Activated T-cell treated with anti-CD3 and anti-CD28 coated beads for 48 hours (primary cell): Measurements from ENCODE around the gene SHF.
A peak's percentile ranks its signal among the peaks of the same experiment; 100 is the strongest.
"Not testable (repeated sequence)": the region's sequence is repeated elsewhere in the genome, so short reads cannot be mapped to it uniquely, and the experiment has no call there.

Experiments
- DNase-seq: peaks from one replicate; pipeline ENCODE4 v3.0.0-alpha.2; 2020; ENCODE audit warnings: low read depth

The SHF gene, protein sequence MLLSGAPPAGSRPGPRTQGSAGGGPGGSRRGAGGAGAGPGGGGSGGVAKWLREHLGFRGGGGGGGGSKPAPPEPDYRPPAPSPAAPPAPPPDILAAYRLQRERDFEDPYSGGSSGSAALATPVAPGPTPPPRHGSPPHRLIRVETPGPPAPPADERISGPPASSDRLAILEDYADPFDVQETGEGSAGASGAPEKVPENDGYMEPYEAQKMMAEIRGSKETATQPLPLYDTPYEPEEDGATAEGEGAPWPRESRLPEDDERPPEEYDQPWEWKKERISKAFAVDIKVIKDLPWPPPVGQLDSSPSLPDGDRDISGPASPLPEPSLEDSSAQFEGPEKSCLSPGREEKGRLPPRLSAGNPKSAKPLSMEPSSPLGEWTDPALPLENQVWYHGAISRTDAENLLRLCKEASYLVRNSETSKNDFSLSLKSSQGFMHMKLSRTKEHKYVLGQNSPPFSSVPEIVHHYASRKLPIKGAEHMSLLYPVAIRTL

DNA sequence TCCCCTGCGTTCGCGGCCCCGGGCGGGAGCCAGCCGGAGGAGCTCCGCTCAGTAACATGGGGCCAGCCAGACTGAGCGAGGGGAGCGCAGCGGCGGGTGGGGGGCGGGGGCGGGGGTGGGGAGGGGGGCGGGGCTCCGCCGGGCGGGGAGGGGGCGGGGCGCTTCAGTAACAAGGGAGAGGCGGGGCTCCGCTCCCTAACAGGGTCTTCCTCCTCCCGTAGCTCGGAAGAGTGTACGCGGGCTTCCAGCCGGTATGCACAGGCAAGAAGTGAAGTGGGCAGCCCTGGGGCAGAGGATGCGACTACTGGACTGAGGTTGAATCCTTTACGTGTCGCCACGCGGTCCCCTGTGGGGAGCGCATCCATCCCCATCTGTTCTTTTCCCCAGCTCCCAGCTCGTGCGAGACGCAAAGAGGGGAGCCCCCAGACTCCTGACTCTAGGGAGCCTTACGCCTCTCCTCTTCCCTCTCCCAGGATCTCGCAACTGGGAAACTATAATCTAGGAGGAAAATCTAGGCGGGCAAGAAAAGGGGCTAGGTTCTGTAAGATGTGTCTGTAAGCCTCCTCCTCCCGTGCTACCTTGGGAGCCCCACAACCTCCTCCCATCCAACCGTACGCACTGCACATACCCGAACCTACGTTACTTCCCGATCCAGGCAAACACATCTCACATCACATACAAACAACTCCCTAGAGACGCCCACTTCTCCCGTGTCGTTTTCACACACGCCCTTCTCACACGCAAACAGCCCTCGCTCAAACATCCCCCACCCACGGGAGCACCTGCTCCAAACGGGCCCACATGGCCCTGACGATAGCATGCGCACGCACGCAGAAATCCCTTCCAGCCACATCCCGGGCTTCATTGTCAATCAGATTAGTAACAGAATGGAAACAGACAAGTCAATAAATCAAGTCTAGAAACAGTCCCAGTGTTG lies at the start of gene SHF:
TSS of gene SHF (minus strand) at position 73 of the 937 bp plus-strand sequence. CDS start at position 58, 15 bp downstream.
- peak; percentile 63 for DNase-seq

DNA sequence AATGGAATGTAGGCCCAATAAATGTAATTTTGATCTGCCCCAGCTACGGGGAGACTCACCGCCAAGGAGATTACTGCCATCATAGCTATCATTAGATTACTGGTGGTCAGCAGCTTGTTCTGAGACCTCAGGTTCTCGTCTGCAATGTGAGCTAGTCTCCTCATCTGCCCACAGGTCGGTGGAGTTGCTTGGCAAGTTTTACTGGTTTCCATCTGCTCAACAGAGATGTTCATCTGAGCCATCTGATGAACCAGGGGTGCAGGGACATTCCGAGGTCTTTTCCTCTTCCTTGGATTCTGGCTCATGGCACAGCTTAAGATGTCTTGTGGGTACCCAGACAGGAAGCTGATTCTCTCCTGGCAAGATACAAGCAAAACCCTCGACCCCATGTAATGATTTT lies 49.0 kb upstream of the SHF start:
- not testable (repeated sequence) for DNase-seq

DNA sequence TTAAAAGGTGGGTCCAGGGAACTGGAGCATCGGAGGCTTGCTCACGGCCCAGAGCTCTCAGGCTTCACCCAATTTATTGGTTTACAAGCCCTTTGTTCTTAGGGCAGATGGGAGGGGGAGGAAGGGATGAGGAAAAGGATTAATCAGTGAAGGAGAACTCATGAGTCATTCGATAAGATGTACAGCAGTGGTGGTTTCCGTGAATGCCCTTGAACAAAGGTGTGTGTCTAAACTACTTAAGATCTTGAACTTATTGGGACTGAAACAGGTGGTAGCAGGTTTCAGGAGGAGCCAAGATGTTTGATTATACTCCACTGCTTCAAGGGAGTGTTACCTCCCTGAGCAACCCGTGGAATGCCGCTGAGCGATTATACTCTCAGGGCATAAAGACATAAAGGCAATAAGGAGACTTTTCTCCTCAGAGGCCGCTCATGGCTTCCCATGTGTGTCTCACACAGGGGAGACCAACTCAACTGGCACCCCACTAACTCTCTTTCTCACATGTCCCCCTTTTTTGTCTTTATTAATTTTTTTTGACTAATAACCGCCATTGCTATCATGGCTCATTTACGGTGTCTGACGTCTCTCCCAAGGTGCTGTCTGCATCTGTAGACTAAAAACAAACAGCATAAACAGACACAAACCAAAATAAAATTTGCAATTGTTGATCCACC lies 46.9 kb upstream of the SHF start:
- DNase-seq, result no peak

DNA sequence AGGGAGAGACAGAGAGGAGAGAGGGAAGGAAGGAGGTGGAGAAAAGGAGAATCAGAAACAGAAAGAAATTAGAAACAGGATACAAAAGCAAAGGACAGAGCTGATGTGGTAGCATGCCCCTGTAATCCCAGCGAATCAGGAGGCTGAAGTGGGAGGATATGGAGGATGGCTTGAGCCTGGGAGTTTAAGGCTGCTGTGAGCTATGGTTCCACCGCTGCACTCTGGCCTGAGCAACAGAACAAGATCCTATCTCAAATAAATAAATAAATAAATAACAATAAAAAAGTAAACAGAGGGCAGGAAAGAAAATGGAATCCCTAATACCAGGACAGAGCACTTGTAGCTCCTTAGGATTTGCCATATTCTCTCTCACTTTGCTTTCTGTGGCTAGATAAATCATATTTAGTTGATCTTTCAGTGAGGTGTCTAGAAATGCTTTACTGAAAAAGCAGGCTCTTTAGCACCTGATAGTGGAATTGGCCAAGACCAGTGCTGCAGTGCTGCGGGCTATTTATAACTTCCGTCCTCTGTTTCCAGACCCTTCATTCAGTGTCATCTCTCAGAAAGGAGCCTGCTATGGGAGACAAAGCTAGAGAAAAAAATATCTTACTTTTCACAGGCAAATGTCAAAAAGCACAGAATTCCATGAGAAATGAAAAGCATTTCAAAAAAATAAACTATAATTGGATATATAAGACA lies 44.2 kb upstream of the SHF start:
- no peak for DNase-seq

DNA sequence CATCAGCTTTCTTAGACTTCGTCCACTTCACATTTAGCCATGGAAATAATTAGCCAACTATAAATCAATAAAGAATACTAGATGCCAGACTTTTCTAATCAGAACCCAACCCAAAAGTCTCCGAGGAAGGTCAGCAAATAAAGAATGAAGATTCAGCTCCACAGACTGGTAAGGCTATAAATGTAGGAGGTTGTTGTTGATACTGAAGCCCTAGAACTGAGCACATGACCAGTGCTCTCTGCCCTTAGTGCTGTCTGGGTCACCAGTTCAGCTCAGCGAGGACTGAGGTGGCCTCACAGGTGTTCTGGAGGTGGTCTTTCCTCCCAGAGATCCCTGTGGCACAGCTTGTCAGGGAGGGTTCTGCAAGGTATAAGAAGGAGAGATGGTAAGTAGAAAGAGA lies 43.4 kb upstream of the SHF start:
- no peak for DNase-seq

DNA sequence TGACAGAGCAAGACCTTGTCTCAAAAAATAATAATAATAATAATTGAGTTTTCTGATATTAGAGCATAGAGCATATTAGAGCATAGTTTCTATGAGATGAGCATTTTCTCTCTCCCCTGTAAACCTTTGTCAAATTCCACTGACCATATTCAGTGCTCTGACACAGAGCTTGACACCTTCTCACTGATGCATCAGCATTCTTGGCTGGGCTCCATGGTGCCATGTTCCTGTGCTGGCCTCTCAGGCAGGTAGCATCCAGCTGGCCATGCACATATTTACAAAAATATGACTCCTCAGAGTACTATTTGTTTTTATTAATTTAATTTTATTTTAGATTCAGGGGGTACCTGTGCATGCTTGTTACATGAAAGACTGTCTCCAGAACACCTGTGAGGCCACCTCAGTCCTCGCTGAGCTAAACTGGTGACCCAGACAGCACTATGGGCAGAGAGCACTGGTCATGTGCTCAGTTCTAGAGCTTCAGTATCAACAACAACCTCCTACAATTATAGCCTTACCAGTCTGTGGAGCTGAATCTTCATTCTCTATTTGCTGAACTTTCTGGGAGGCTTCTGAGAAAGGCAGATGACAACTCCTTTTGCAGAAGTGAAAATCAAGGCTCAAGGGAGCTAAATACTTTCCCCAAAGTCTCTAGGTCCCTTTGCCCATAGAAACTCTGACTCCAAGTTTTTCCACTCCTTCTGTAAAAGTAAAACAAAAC lies 42.6 kb upstream of the SHF start:
- no peak for DNase-seq

DNA sequence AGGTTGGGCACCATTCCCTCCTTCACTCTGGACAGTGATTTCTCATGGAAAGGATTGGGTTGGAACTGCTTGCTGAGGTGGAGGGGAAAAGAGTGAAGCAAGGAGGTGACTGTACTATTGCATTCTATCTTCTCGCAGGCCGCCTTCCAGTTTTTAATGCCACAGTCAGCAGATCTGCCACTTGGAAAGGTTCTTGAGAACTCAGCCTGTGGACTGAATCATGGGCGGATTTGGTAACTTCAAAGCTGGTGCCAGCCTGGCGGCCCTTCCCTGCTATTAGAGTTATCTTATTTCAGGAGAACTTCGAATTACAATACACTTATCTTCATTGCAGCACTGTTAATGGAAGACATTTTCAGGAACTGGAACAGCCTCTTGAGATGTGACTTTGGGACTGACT lies 41.2 kb upstream of the SHF start:
- DNase-seq, result no peak

DNA sequence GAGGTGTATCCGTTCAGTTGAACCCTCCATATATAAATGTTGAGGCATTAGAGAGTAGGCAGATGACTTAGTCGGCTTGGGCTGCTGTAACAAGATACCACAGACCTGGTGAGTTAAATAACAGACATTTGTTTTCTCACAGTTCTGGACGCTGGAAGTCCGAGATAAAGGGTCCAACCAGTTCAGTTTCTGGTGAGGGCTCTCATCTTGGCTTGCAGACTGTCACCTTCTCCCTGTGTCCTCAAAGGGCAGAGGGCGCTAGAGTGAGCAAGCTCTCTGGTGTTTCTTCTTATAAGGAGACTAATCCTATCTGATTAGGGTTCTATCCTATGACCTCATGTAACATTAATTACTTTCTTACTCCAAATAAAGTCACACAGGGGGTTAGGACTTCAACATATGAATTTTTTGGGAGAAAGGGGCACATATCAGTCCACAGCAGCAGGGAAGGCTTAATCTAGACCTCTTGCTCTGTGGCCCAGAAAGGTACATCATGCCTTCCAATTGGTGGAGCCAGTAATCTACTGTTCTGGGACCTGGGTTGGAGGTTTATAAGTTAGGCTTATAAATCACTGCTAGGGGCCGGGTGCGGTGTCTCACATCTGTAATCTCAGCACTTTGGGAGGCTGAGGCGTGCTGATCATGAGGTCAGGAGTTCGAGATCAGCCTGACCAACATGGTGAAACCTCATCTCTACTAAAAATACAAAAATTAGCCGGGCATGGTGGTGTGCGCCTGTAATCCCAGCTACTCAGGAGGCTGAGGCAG lies 37.9 kb upstream of the SHF start:
- DNase-seq, result no peak

DNA sequence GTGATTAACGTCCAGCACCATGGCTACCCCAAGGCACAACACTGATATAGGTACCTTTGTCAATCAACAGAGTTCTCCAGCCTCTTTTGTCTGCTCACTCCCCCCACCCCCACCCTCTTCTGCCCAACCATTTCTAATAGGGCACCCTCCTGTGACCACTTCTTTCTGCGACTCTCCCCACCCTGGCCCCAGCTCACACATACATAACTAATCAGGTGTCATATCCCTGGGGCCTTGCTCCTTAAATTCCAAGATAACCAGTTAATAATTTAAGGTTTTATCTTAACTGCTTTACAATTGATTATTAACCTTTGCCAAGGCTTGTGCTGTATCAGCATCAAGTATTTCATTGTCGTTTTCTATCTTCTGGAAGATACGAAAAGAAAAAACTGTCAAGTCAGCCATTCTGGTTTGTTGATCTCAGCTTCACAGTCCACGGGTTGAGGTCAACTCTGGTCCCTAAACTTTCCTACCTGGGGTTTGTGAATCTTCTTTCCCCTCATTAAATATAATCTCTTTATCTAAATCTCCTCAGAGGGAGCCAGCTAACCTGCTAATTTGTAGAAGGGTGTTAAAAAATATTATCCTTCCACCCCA lies 37.0 kb upstream of the SHF start:
- DNase-seq, result no peak

DNA sequence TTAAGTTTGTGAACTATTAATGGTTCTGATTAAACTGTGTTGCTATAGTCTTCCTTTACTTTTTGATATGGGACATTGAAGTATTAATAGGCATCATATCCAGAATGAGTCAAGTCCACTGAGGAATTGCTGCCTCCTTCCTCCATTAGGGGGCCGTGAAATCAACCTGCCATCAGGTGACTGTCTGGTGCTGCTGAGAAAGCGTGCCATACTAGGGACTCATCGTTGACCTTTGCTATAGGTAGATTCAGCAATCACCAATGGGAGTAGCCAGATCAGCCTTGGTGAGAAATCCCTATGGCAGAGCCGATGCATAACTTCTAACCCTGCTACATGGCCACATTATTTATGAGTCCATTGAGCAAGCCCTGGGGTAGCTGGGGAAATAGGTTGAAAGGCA lies 34.2 kb upstream of the SHF start:
- no peak for DNase-seq

DNA sequence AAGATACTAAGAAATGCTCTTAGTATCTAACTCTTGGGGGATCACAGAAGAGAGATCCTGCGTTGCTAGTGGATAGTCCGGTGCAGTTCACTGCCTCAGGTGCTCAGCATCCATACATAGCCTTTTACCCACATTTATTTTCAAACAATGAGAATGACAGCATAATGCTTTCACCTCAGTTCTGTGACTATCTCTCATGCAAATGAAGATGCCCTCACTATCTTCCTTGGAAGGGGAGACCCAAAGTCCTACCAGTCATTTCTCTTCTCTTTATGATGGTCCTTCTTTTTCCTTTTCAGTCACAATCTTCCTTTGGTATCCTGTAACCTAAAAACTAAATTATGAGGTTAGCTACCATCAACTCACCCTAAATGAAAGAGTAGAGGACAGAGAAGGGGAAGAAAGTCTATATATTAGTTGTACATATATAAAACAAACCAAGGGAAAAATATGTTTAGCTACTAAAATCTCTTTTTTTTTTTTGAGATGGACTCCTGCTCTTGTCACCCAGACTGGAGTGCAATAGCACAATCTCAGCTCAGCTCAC lies 33.4 kb upstream of the SHF start:
- DNase-seq, result no peak

DNA sequence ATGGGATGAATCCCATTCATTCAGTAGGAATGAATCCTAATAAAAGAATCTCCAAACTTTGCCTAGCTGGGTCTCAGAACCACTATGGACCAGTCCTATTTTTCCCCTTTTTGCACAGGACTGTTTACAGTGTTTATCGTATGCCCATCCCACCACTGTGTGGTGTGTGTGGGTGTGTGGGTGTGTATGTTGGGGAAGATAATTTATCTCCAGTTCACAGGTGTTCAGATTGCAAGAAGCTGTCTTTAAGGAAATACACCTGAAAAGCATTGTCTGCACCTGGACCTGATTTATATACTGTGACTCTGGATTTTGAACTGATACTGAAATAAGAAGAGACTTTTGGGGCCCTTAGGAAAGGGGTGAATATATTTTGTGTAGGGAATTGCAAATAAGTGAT lies 24.7 kb upstream of the SHF start:
- DNase-seq, result no peak

DNA sequence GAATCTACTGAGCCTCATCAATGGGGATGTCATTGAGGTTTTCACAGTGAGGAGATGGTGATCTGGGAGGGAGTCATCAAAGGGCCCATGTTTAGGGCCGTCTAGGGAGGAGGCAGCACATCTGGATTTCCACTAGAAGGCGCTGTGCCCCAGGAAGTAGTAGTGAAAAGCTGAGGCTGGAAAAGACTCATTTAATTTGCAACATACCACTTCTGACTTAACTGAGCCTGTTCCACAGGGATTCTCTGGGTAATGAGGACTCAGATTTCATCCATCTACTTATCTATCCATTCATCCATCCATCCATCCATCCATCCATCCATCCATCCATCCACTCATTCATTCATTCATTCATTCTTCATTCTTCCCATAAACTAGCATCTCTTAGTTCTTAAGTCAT lies 17.4 kb upstream of the SHF start:
- DNase-seq, result peak; percentile 58

DNA sequence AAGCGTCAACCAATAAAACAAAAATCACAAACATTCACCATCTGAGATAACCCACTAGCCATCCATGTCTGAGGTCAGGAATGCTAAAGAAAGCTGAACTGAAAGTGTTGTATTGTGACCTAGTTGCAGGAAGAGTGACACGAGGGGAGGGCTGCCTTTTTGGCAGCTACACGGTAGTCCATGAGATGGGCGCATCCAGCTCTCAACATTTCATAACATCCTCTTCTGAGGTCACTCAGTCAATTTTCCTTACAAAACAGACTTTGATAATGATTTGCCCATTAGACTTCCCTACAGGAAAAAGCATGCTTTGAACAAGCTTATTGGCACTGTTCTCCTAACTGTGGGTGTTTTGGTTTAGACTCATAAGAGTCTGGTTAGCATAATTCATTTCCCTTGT lies 15.4 kb upstream of the SHF start:
- no peak for DNase-seq

DNA sequence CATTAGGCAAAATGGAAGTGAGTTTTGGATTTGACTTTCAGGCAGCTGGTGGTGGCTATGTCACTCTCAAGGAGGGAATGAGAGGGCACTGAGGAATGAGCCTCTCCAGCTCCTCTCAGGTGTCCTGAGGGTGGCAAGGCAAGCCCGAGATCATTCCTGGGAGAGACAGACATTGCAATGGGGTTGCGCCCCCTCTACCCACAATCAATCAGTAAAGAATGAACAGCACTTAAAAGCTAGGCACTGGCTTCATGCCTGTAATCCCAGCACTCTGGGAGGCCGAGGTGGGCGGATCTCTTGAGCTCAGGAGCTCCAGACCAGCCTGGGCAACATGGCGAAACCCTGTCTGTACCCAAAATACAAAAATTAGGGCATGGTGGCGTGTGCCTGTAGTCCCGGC lies 14.1 kb upstream of the SHF start:
- DNase-seq, result no peak

DNA sequence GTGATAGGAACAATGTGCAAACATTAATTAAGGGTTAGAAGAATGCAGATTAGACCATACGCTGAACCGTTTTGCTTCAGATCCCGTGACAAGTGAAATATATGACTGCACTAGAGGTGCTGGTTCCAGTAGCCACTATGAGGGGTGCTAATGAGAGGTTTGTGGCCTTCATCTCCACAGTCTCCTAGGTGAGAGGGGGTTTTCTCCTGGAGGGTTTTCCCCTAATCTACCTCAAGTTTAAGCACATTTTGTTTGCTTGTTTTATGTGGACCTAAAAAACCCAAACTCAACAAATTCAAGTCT lies 13.7 kb upstream of the SHF start:
- DNase-seq, result no peak

DNA sequence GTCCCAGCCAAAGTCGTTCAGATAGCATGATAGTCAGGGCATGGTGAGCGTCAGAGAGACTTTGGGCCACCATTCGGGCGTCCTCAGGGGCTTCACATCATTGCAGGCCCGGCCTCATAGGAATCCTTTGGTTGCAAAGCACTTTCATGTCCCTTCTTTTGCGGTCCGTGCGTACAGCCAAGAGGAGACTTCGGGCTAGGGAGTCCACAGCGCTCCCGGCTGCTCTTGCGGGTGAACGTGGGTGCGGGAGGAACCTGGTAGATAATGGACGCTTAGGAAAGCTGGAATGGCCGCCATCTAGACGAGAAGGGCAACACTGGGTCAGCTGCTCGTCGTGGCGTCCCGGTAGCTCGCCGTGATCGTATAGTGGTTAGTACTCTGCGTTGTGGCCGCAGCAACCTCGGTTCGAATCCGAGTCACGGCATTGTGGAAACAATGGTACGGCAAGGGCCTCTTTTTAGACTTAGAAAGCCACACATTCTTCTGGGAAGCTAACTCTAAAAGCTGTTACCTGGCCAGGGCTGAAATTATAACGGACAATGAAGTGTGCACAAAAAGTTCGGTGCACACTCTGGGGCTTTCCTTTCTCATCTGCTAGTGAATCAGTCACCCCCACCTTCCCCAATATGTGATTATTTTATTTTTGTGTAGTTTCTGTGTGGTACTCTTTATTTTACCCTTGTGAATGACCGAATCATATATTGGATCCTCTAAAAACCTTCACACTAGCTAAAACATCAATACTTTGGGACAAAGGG lies 13.2 kb upstream of the SHF start:
- peak; percentile 83 for DNase-seq

DNA sequence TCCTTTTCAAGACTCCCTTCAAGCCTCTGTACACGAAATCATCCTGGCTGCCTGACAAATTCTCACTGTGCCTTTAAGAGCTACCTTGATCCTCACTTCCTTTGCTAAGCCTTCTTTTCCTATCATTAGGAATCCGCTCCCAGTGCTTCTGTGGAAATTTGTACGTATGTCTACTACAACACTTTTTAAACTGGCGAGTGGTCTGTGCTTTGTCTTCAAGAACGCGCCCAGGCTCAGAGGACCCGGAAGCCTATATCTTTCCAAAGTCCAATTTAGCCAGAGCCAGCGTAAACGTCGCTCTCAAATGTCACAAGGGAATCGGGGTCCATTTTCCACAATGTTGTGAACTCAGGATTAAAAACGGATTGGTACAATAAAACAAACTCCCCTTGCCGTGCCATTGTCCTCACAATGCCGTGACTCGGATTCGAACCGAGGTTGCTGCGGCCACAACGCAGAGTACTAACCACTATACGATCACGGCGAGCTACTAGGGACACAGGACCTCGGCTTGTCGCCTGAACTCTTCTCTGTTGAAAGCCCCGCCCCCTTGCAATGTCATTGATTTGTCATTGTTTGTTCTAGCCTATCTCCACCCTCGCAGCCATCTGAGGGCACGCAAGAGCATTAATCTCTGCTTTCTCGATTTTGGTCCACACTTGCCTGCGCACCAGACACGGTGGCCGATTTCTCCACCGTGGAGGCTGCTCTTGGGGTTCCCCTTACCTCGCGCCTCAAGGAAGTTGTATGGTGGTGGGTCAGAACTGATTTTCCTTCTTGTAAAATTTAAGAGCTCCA lies 12.4 kb upstream of the SHF start:
- peak; percentile 92 for DNase-seq
